Astrocyte of the cerebellum (primary cell): ENCODE measurements around the gene MN1.

ENCODE experiments used
- DNase-seq: peaks from one replicate; pipeline ENCODE4 v3.0.0-alpha.2; 2011; ENCODE audit warnings: low read depth
- H3K4me3 ChIP-seq: 2 replicates; pipeline ENCODE4 v1.5.1; 2011; ENCODE audit warnings: mild to moderate bottlenecking, low read depth, low read length, moderate library complexity
- in situ Hi-C: cut with HindIII; loops from 2 replicates; pipeline ENCODE4 v1.10.0; 2017; ENCODE audit warnings: low sequenced_read_pairs
- TF ChIP-seq, protein P1 (sequence below): IDR thresholded peaks from 2 replicates; pipeline ENCODE4 v1.5.1; 2012; ENCODE audit warnings: low read length, low read depth, moderate library complexity, mild to moderate bottlenecking; ENCODE audit errors: missing control alignments

Gene MN1

DNA sequence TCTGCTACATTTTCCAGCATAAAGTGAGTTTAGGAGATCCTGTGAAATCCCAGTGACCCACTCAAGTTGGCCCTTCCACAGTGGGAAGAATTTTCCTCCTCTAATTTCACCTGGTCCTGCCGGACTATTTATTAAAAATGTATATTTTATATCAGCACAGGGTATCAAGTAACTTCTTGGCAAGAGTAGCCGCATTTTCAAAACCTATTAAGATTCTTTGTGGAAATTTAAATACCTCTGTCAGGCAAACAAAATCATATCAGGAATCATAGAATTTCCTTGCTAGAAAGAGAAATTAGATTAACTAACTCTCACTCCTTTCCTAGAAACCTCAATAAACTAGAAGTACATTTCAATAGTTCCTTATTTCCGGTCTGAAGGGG is 9.7 kb downstream of the MN1 start:
- in situ Hi-C loops, result no loop called here
- peak overlapping the region; percentile 42 for H3K4me3 ChIP-seq
- TF ChIP-seq, protein P1, sequence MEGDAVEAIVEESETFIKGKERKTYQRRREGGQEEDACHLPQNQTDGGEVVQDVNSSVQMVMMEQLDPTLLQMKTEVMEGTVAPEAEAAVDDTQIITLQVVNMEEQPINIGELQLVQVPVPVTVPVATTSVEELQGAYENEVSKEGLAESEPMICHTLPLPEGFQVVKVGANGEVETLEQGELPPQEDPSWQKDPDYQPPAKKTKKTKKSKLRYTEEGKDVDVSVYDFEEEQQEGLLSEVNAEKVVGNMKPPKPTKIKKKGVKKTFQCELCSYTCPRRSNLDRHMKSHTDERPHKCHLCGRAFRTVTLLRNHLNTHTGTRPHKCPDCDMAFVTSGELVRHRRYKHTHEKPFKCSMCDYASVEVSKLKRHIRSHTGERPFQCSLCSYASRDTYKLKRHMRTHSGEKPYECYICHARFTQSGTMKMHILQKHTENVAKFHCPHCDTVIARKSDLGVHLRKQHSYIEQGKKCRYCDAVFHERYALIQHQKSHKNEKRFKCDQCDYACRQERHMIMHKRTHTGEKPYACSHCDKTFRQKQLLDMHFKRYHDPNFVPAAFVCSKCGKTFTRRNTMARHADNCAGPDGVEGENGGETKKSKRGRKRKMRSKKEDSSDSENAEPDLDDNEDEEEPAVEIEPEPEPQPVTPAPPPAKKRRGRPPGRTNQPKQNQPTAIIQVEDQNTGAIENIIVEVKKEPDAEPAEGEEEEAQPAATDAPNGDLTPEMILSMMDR, result no peak
- no peak for DNase-seq

DNA sequence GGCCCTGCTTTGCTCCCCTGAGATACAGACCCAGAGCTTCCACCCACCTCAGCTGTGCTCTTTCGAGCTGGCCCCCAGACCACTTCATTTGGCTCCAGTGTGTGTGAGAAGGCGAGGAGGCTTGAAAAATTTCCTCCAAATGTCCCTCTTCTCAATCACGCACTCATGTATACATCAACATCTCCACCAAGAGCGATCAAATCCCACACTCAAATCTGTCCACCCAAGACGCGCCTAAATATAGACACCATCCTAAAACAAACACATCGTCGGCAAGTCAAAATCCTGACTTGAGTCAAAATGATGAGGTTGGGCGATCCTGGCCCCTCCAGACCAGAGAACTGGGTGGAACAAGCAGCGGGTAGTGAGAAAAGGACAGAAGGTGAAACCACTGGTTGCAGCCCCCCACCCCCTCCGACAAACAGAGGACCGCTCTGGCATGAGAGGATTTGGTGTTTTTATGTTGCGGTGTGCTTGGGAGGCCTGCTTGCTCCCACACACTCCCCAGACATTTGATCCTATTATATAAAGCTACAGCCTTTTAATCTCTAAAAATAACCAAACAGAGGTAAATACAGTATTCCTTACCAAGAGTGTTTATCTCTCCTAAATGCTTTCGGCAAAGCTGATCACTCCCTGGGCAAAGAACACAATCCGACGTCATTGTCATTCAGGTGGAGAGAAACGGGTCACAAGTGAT is 10.2 kb downstream of the MN1 start:
- H3K4me3 ChIP-seq, result peak overlapping the region; percentile 42
- no peak for DNase-seq
- TF ChIP-seq, protein P1, result no peak

DNA sequence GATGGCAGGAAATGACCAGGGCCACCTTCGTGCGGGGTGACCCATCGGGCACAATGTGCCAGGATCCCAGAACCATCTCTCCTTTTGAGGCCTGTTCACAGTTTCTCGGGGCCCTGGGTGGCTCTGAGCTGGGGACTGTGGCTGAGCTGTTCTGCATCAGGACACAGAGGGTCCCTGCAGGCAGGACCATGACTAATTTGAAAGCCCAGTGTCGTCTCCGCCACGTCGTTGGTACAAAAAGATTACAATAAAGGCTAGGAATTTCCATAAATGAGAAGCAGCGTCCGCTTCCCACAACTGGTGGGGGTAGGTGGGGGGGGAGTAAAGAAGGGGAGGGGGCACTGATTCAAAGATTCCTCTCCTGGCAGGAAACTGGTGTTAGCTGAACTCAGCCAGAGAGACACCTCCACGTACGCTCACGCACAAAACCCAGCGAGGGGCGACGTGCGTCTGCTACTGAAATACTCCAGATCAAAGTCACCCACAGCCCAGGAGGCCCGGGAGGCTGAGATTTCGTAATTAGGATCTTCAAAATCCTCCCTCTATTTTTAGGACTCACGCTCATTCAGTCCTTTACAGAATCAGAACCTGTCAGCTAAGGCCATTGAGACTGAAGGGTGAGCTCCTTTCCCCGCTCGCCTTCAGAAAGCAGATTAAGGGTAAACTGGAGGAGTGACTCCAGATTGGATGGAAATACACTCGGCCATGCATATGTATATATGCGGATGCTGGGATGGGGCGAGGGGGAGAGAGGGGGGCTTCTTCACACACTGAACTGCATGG is 11.0 kb downstream of the MN1 start:
- DNase-seq, result no peak
- TF ChIP-seq, protein P1, result no peak
- H3K4me3 ChIP-seq, result peak overlapping the region; percentile 42
- in situ Hi-C loops, result no loop called here

More for the DNA sequence above, 10.2 kb downstream of the MN1 start:
- in situ Hi-C loops, result no loop called here

DNA sequence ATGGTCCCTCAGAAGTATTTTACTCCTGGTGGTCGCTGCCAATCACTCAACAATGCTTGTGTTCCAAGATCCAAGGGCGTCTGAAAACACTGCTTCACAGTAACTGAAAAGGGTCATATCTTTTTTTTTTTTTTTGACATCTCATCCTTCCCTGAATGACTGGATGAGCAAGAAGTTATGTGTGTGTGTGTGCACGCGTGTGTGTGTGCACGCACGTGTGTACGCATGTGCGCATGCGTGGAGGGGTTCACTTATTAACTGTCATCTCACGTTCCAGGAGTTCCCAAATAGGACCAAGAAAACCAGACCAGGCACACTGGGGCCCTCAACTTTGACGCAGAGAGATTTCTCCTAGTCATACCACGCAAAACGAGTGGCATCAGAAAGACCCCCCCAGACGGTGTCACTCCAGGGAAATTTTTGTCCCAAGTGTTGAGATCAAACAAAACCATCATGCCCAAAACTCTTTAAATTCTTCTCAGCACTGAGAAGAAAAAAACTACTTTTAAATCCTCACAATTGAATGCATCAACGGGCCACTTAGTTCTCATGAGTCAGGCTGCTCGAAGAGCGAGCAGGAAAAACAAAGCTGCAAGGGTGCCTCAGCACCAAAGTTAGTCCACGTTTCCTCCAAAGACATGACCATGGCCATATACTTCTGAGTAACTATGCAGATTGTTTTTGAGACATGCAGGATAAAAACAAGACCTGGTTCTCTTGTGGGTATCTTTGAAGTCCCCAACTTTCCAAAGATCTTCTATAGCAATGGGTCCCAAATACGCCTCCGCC is 12.9 kb downstream of the MN1 start:
- in situ Hi-C loops, result no loop called here
- H3K4me3 ChIP-seq, result no peak overlapping the region
- TF ChIP-seq, protein P1, result no peak
- no peak for DNase-seq

DNA sequence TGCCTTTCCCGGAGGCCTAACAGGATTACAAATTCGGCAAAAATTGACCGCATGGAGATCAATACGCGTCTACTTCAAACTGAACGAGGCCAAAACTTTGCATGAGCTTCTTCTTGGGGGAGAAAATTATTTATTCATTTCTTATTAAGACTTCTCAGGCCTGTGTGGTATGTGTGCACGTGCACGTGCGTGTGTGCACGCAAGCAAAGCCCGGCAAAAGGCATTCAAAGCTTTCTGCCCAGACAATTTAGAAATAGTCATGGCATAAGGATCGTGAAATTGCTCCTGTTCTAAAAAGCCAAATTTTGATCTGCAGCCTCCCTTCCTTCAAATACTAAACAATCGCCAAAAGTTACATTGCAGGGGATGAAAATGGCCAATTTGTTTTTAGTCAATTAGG is 14.6 kb downstream of the MN1 start:
- H3K4me3 ChIP-seq, result peak overlapping the region; percentile 0
- in situ Hi-C loops, result no loop called here
- DNase-seq, result no peak
- TF ChIP-seq, protein P1, result no peak

DNA sequence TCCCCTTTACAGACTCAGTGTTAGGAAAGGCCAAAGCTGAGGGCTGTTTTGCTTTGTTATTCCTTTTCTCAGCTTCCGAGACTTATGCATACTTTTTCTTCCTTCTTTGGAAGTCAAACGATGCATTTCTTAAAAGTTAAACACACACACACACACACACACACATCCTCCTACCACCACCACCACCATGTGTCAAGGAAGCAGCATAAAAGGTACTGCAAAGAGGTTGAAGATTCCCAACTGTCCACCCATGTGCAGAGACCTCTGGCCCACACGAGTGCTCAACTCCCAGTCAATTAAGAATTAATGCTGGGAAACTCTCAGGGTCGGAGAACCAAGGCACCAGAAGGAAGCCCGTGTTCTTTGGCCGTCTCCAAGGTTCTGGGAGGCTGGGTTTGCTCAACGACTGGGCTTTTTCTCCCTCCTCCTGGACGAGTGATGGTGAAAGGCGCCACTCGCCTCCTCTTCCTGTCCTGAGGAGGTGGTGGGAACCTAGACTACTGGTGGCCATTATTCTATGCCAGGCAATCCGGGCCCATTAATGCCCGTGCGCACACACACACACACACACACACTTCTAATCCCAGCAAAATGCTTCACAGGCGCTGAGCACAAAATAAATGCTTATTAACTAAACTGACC is 15.1 kb downstream of the MN1 start:
- DNase-seq, result no peak
- H3K4me3 ChIP-seq, result peak overlapping the region; percentile 0
- in situ Hi-C loops, result no loop called here
- TF ChIP-seq, protein P1, result no peak
